HG03354 (cell line): Measurements from ENCODE around the gene TNFRSF11A.

ENCODE experiments used
- ATAC-seq: cut with Tn5 transposase; IDR thresholded peaks from one replicate; pipeline ENCODE4 v1.9.1; 2021; ENCODE audit warnings: mild to moderate bottlenecking; ENCODE audit not compliant: unreplicated experiment, poor library complexity, severe bottlenecking

TNFRSF11A gene

DNA sequence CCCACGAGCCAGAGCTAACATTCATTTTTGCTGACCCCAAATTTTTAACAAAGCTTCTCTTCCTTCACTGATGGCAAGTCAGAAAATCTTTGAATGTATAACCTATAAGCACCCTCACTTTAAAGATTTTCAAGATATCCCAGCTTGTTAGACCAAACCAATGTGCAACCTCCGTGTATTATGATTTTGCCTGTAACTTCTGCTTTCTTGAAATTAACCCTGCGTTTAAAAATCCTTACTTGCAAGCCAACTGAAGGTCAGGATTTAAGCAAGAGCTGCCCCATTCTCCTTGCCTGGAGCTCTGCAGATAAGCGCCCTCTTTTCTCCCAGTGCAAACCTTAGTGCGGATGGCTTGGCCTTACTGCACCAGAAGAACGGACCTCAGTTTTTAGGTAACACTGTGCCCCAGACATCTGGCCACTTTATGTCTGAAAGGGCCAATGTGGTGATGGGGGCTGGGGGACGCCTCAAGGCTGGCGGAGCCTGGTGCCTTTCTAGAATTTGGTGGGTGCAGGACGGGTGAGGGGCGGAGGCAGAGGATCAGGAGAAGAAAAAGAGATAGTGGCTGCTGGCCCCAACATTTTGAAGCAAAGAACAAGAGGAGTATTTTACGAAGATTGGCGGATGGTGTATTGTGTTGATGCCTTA lies 805 bp upstream of the TNFRSF11A start:
- no peak for ATAC-seq

DNA sequence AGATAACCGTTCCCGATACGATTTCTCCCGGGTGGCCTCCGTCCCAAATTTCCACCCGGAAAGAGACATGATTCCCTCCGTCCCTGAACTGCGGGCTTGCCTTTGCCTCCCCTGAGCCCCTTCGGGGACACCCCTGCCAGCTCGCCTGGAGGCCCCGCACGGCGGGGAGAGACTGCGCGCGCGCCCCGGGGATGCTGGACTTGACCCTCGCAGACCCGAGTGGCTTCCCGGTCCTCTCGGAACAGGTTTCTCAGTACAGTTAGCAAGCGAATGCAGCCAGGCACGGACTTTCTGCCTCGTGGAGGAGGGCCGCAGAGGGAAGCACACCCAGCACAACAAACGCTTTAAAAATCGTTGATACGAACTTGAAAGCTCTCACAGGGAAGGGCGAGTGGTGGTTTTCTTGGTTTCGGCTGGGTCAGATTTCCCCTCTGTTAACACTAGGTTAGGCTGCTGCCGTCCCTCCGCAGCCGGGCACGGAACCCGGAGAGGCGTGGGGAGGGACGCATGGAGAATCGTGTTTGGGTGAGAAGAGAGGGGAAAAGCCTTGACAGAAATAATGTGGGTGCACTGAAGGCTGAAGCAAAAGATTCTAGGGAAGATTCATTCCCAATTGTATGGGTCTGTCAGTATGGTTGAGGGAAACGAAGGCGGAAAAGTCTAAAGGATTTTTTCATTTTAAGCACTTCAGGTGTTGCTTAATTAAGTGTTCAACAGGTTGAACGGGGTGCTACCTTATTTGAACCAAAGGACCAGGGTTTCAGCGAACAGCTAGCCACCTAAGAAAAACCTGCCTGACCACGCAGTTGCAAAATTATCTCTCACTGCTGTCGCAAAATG lies 916 bp downstream of the TNFRSF11A start:
- ATAC-seq = peak; percentile 29

- no peak for ATAC-seq
These were observed 1.7 kb downstream of the TNFRSF11A start for GRCh38 chr18:62326646-62327348.

DNA sequence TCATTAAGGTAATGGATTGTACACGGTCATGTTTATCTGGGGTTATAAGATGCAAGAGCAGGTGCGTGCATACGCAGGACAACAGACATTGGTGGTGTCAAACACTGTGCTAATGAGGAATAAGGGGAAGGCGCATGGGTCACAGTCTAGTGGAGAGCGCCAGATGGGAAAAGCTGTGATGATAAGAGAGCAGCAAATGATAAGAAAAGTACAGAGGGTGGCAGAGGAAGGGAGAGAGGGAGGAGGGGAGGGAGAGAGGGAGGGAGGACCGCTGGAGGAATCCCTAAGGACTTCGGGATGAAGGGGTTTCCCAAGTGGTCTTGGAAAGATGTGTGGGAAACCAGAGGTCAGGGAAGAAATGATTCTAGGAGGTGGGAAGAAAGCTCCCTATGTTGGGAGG lies 2.9 kb downstream of the TNFRSF11A start:
- no peak for ATAC-seq

- ATAC-seq = no peak
These were observed 3.7 kb downstream of the TNFRSF11A start for GRCh38 chr18:62328586-62329525.

- no peak for ATAC-seq
These were observed 4.8 kb downstream of the TNFRSF11A start for GRCh38 chr18:62329691-62330454.

DNA sequence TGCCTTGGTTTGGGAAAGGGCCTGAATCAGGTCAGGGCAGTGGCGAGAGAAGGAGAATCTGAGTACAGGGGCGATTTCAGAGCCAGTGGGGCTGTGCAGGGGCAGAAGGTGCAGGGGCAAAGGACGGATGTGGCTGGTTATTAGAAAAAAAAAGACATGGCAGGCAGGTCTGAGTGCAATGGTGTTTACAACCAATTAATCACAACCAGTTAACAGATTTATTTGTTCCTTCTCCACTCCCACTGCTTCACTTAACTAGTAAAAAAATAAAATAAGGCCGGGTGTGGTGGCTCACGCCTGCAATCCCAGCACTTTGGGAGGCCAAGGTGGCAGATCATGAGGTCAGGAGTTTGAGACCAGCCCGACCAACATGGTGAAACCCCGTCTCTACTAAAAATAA lies 5.5 kb downstream of the TNFRSF11A start:
- no peak for ATAC-seq

DNA sequence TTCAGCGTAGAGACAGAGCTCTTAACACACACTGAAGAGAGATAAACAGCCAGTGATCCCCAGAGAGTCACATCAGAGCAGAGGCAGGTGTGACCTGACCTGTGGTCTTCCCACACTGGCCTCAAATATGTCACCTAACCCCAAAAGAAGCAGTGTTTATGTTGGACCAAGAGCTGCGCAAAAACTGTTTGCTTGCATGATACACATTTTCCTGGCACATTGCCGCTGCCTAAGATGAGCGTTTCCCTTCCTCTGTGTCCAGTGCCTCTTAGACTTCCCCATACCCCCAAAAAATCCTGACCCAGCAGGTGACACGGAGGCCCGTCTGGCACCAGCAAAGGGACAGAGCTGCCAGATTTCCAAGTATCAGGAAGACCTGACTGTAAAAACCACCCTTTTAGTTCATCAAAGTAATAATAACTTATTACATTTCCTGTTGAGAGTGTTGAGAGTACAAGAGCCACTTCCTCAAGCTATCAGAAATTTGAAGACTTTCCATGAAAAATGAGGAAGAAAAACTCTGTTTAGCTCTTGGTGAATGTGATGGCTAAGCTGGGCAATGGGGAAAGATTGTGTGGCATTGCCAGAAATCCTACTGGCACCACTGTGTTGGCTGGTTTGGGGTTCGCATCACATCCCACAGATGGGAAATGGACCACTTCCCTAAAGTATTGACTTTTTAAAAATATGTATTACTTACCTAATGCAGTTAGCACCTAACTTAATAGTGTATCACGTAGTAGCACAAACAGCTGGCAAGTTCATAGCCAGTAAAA lies 6.7 kb downstream of the TNFRSF11A start:
- ATAC-seq = no peak

DNA sequence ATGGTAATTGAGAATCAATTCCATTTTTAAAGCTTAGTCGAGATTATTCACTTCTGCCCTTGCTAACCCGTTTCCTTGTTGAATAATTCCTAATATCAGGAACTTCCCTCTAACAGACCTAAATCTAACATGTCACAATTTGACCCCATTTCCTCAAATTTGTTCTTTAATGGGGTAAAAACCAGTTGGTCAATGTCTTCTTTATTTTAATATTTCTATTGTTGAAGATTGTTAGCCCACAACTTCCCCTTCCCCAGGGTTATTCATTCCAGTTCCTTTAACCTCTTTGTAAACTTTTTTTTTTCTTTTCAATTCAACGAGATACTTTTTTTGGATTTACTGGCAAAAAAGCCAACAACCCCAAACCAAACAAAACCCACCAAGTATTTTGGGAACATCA lies 7.3 kb downstream of the TNFRSF11A start:
- ATAC-seq = no peak

DNA sequence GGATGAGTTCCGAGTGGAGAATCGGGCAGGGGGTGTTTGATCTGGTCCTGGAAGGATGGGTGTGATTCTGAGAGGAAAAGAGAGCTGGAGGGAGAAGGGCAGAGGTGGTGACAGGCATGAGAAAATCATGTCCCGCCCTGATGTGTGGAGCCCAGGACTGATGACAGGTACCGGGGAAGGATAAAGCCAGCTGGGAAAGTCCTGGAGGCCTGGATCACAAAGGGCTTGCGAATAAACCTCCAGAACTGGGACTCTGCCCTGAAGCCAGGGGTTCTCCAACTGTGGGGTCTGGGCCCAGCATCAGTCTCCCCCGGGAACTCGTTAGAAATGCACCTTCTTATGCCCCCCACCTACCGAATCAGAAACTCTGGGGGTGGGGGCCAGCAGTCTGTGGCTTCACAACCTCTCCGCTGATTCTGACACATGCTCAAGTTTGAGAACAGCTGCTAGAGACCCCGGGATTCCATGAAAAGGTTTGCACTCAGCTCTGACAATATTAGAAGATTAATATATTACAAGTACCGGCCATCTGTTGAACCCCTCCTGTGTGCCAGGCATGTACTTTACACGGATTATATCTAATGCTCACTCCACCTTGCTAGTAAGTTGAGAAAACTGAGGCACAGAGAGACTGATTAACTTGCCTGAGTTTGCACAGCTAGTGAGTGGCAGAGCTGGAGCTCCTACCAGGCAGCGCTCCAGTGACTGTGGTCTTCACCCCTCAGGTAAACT lies 8.0 kb downstream of the TNFRSF11A start:
- no peak for ATAC-seq

- no peak for ATAC-seq
These were observed 9.0 kb downstream of the TNFRSF11A start for GRCh38 chr18:62334120-62334519.

- ATAC-seq = peak; percentile 37
These were observed 10.4 kb downstream of the TNFRSF11A start for GRCh38 chr18:62335494-62335893.

GRCh38 chr18:62336618-62337017 lies 11.5 kb downstream of the TNFRSF11A start:
- no peak for ATAC-seq

GRCh38 chr18:62337336-62337735 lies 12.2 kb downstream of the TNFRSF11A start:
- ATAC-seq = no peak

GRCh38 chr18:62338446-62339105 lies 13.5 kb downstream of the TNFRSF11A start:
- ATAC-seq = peak; percentile 50

GRCh38 chr18:62339106-62339988 lies 14.2 kb downstream of the TNFRSF11A start:
- no peak for ATAC-seq
